ENCODE results near the gene TMEM203.

Gene TMEM203, protein sequence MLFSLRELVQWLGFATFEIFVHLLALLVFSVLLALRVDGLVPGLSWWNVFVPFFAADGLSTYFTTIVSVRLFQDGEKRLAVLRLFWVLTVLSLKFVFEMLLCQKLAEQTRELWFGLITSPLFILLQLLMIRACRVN

DNA sequence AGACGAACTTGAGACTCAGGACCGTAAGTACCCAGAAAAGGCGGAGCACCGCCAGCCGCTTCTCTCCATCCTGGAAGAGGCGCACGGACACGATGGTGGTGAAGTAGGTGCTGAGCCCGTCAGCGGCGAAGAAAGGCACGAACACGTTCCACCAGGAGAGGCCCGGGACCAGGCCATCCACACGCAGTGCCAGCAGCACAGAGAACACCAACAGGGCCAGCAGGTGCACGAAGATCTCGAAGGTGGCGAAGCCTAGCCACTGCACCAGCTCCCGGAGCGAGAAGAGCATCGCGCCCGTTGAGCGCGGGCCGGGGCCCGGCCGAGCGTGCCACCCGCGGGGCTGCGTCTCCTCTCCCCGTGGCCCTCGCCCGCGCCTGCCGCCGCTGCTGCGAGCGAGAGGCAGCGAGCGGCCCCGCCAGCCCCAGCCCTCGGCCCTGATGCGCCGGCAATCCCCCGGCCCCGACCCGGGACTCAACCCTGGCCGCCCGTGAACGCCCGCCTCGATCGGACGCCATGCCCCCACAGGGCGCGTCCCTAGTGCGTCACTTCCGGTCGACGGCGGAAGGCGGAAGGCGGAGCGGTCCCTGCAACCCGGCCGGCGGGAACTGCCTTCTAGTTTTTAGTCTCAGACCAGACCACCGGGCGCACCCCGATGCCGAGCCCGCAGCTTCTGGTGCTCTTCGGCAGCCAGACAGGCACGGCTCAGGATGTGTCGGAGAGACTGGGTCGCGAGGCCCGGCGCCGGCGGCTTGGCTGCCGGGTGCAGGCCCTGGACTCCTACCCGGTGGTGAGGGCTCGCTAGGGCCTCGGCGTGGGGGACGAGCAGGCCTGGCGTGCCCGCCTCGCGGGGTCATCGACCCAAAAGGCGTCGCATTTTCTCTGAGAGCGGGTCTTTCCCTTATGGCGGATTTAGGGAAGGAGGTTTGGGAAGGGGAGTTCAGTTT is at the start of gene TMEM203, which contains the start of gene NDOR1:
Gene TMEM203 (minus strand): TSS at position 523 of the 944 bp plus-strand sequence. CDS start 234 bp downstream, at position 289.
Gene NDOR1 (plus strand): TSS at position 575 of the 944 bp plus-strand sequence. CDS start 78 bp downstream, at position 653.
- no peaks in the 10 kb centered on the region for H3K27me3 ChIP-seq (ENCODE audit: insufficient read depth, low read length)
- peak within 1 kb of the TSS; percentile 49 for H2AFZ ChIP-seq (ENCODE audit: low read depth, low read length)
- H3K9me3 ChIP-seq (ENCODE audit: low read length): no peaks in the 10 kb centered on the region
- H3K4me3 ChIP-seq (ENCODE audit: low read length): peak within 1 kb of the TSS; percentile 76
- H3K4me1 ChIP-seq (ENCODE audit: insufficient read depth, low read length): peaks cover 39% of the 10 kb centered on the region
- H3K36me3 ChIP-seq (ENCODE audit: insufficient read depth, low read length): peaks cover 12% of the 10 kb centered on the region

DNA sequence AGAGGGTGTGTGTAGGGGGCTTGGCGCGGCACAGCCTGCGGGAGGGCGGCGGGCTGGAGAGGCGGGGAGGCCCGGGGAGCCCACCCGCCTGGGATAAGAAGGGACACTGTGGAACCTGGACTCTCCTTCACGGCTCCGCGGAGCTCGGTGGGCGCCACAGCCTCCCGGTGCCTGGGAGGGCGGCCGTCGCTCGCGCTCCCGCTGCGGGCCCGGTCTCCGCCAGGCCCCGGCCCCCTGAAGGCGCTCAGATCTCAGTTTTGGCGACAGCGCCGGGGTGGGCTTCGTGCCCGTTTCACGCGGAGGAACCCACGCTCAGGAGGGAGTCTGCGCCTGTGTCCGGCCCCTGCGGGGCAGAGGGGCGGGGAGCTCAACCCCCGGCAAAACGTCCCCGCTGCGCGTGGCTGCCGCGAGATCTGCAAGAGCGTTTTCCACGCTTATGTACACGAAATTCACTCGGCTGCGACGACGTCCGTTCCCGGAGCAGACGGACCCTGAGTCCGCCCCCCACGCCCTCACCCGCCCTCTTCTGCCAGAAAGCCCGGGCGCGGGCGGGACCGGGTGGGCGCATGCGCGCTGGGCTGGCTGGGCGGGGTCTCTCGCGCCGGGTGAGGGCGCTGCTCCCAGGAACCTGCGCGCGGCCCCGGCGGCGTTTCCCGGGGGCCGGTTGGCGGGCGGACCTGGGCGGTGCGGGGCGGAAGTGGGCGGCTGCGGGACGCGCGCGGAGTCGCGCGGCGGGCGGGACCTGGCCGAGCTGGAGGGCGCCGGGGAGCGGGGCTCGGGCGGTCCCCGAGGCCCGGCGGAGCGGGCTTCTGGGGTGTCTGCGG is 49.4 kb upstream of the TMEM203 start, which contains the start of gene NELFB:
Gene NELFB (plus strand): TSS at position 704 of the 824 bp plus-strand sequence.
- no peaks in the 10 kb centered on the region for H3K27me3 ChIP-seq (ENCODE audit: insufficient read depth, low read length)

DNA sequence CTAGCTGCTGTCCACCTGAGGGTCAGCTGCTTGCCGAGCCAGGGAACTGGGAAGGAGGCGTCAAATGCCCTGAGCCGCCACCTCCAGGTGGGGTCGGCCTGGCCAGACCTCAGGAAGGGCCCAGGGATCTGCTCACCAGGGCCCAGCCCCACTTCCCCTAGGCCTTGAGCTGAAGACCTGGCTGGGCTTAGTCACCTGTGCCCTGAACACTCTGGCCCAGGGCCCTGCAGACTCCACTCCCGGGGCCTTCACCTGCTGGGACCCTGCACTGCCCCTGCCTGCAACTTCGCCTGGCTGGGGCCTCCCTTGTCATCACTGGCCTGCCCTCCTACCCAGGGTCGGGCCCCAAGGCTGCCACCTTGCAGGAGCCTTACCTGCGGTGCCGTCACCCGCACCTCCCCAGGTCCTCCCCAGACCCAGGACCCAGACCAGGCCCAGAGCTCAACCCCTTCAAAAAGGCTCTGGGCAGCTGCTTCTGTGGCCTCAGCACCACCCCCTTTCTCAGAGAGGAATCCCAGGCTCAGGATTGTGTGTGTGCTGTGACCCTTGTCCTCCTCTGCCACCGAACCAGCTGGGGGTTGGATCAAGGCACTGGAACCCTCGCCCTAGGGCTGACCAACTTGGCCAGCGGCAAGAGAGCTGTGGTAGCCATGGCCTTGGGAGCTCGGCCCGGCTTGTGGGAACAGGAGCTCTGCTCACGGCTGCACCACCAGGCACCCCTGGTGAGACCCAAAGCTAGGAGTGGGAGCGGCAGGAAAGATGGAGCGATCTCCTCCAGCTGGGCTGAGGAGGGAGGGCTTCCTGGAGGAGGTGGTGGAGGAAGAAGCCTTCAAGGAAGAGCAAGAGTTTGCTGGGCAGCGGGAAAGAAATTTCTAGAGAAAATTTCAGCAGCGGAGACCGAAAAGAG is 48.5 kb upstream of the TMEM203 start:
- H3K36me3 ChIP-seq (ENCODE audit: insufficient read depth, low read length): peaks cover 15% of the 10 kb centered on the region
- H2AFZ ChIP-seq (ENCODE audit: low read depth, low read length): peak overlapping the region; percentile 52
- no peaks in the 10 kb centered on the region for H3K9me3 ChIP-seq (ENCODE audit: low read length)
- no peaks in the 10 kb centered on the region for H3K27me3 ChIP-seq (ENCODE audit: insufficient read depth, low read length)
- peak overlapping the region; percentile 93 for H3K4me3 ChIP-seq (ENCODE audit: low read length)
- H3K4me1 ChIP-seq (ENCODE audit: insufficient read depth, low read length): peaks cover 40% of the 10 kb centered on the region

More for the DNA sequence above, 49.4 kb upstream of the TMEM203 start, which contains the start of gene NELFB:
- no peaks in the 10 kb centered on the region for H3K9me3 ChIP-seq (ENCODE audit: low read length)
- H3K4me1 ChIP-seq (ENCODE audit: insufficient read depth, low read length): peaks cover 40% of the 10 kb centered on the region
- H3K4me3 ChIP-seq (ENCODE audit: low read length): peak within 1 kb of the TSS; percentile 93
- peaks cover 20% of the 10 kb centered on the region for H3K36me3 ChIP-seq (ENCODE audit: insufficient read depth, low read length)
- H2AFZ ChIP-seq (ENCODE audit: low read depth, low read length): peak within 1 kb of the TSS; percentile 52

DNA sequence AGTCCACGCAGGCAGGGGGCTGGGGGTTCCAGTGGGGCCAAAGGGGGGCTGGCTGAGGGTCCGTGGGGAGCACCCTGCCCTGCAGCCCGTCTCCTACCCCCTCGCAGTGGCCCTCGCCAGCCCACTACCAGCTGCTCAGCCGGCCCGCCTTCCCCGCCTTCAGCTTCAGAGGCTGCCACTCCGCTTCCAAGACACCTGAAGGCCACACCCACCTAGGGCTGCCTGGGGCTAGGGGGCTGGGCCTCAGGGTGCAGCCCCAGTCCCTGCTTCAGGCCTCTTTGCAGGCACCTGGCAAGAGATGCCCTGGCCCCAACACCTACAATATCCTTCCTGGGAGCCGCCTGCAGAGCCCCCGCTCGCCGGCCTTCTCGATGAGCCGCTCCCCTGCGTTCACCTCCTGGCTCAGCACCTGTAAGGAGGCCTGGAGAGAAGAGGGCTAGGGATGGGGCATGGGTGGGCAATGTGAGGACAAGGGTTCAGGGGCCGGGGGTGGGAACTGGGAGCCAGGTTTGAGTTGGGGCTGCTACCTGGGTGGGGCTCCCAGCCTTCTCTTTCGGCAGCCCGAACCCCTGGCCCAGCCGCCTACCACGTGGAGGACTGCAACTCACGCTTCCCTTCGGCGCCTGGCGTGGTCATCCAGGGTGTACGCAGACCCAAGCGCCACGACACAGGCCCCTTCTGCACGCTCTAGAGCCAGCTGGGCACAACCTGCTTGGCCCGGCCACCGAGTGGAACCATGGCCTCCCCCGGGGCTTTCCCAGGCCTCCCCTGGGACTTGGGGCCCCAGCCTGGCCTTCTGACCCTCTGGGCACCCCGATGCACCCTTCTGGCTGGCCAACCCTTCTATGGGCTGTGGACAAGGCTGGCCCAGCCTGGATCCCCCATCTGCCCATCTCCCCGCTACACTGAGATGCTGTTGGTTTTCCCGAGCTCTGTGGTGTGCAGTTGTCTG is 47.4 kb upstream of the TMEM203 start:
- Histone ChIP-seq H2AFZ (ENCODE audit: low read depth, low read length) (no peak overlapping the region), H3K36me3 (ENCODE audit: insufficient read depth, low read length) (peaks cover 9% of the 10 kb centered on the region), H3K4me3 (ENCODE audit: low read length) (no peak overlapping the region), H3K27me3 (ENCODE audit: insufficient read depth, low read length) (no peaks in the 10 kb centered on the region), H3K4me1 (ENCODE audit: insufficient read depth, low read length) (peaks cover 41% of the 10 kb centered on the region), H3K9me3 (ENCODE audit: low read length) (no peaks in the 10 kb centered on the region)

DNA sequence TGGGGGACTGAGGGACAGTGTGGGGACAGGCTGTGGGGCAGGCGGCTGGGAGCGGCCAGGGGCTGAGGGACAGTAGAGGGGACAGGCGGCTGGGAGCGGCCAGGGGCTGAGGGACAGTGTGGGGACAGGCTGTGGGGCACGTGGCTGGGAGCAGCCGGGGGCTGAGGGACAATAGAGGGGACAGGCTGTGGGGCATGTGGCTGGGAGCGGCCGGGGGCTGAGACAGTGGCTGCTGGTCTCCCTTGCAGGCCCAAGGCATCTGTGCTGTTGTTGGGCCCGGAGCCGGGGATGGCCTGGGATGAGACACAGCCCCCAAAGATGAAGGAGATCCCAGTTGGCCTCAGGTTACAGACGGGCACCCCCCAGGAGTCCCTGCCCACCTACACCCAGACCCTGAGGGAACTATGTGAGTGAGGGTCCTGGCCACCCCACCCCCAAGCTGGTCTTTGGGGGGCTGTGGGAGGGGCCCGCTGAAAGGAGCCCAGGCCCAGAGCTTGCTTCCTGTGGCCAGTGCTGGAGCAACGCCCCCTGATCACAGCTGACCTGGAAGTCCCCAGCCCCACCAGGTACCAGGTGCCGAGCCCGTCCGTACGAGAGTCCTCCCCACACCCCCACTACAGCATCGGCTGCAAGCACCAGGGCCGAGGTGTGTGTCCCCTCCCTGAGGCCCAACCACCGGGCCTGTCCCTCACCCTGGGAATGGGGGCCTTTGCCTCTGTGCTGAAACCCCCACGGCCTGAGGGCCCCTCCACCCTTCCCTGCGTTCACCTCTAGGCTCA is 46.2 kb upstream of the TMEM203 start:
- Histone ChIP-seq H2AFZ (ENCODE audit: low read depth, low read length) (no peak overlapping the region), H3K27me3 (ENCODE audit: insufficient read depth, low read length) (no peaks in the 10 kb centered on the region), H3K36me3 (ENCODE audit: insufficient read depth, low read length) (peaks cover 6% of the 10 kb centered on the region), H3K9me3 (ENCODE audit: low read length) (no peaks in the 10 kb centered on the region), H3K4me3 (ENCODE audit: low read length) (no peak overlapping the region), H3K4me1 (ENCODE audit: insufficient read depth, low read length) (peaks cover 46% of the 10 kb centered on the region)

DNA sequence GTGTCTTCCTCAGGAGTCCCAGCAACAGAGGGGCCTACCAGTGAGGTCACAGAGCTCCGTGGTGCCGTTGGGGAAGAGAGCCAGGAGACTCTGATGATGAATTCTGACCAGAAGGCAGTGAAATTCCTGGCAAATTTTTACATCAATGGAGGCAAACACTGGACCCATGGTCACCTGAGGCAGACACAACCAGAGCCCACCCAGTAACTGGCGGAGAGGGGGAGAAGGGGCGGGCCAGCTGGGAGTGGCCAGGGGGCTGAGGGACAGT is 45.7 kb upstream of the TMEM203 start, which contains the start of gene STPG3:
Gene STPG3 (plus strand): TSS at position 93 of the 268 bp plus-strand sequence. CDS start 1 bp downstream, at position 94.
- H3K4me1 ChIP-seq (ENCODE audit: insufficient read depth, low read length): peaks cover 41% of the 10 kb centered on the region
- H3K36me3 ChIP-seq (ENCODE audit: insufficient read depth, low read length): peaks cover 1% of the 10 kb centered on the region
- H3K4me3 ChIP-seq (ENCODE audit: low read length): no peak within 1 kb of the TSS
- no peaks in the 10 kb centered on the region for H3K27me3 ChIP-seq (ENCODE audit: insufficient read depth, low read length)
- H3K9me3 ChIP-seq (ENCODE audit: low read length): no peaks in the 10 kb centered on the region
- H2AFZ ChIP-seq (ENCODE audit: low read depth, low read length): no peak within 1 kb of the TSS

DNA sequence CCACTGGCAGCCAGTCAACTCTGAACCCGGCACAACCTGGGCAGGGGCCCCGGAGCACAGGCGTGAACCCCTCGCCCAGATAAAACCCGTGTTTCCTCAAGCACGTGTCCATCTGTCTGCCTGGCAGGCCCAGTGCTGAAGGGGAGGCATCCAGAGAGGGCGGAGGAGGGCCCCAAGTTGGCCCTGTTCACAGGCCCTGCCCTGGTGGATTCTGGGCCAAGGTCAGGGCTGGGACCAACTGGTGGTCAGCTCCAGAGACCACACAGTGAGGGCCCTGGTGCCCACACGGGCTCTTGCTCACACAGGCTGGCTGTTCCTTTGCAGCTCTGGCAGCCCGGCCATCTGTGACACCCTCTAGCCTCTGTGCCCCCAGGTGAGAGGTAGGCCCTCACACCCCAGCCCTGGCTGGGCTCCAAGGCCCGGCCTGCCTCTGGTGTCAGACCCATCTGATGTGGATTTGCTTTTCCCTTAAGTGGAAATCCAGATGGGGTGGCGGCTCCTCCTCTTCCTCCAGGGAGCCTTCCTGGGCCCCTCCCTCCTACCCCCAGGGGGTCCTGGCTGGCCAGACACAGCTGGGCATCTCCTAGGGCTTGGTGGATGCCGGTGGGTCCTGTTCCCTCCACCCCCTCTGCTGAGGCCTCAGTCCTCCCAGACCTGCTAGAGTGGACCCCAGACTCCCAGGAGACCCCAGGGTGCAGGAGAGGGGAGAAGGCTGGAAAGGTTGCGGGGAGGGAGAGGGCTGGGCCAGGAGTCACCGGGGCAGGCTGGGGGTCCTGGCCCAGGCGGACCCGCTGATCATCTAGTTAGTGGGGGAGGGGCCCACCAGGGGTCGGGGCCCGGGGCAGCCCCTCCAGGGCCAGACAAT is 45.1 kb upstream of the TMEM203 start:
- Histone ChIP-seq H3K36me3 (ENCODE audit: insufficient read depth, low read length) (no peaks in the 10 kb centered on the region), H3K9me3 (ENCODE audit: low read length) (no peaks in the 10 kb centered on the region), H3K27me3 (ENCODE audit: insufficient read depth, low read length) (no peaks in the 10 kb centered on the region), H2AFZ (ENCODE audit: low read depth, low read length) (no peak overlapping the region), H3K4me1 (ENCODE audit: insufficient read depth, low read length) (peaks cover 36% of the 10 kb centered on the region), H3K4me3 (ENCODE audit: low read length) (no peak overlapping the region)

DNA sequence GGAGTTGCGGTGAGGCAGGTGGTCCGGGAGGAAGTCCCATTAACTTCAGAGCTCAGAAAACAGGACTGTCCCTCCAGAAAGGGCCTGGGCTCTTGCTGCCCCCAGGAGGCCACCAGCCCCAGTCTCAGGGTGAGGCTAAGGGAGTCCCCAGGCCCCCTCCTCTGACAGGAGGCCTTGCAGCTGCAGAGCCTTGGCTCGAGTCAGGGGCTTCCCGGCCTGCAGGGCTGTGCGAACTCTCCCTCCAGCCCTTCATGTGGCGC is 42.4 kb upstream of the TMEM203 start:
- Histone ChIP-seq H3K4me3 (ENCODE audit: low read length) (no peak overlapping the region), H3K4me1 (ENCODE audit: insufficient read depth, low read length) (peaks cover 29% of the 10 kb centered on the region)

DNA sequence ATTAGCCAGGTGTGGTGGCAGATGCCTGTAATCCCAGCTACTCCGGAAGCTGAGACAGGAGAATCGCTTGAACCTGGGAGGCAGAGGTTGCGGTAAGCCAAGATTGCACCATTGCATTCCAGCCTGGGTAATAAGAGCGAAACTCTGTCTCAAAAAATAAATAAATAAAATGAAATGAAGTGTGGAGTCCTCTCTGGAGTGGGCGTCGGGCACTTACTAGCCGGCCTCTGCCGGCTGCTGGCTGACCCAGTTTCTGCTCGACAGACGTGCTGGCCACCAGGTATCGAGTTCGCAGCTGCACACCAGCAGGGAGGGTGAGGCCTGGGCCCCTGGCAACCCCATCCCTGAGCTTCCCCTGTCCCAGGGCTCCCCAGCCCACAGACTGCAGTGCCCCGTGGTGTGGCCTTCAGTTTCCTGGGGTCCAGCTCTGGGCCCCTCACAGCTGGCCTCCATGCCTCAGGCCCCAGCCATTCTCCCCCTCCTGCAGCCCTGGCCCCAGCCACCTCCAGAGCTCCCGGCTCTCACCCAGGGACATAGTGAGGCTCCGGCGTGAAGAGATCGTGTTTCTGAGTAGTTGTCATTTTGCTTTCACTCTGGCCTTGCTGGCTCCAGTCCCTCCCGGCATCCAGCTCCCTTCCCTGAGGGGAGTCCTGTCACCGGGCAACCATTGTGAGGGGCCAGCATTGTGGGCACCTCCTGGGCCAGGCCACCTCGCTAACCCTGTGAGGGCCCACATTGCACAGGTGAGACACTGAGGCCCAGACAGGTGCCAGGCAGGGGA is 41.9 kb upstream of the TMEM203 start:
- no peak overlapping the region for H2AFZ ChIP-seq (ENCODE audit: low read depth, low read length)
- H3K9me3 ChIP-seq (ENCODE audit: low read length): no peaks in the 10 kb centered on the region
- peaks cover 34% of the 10 kb centered on the region for H3K4me1 ChIP-seq (ENCODE audit: insufficient read depth, low read length)
- H3K4me3 ChIP-seq (ENCODE audit: low read length): no peak overlapping the region
- H3K27me3 ChIP-seq (ENCODE audit: insufficient read depth, low read length): no peaks in the 10 kb centered on the region
- H3K36me3 ChIP-seq (ENCODE audit: insufficient read depth, low read length): peaks cover 17% of the 10 kb centered on the region

More for the DNA sequence above, 42.4 kb upstream of the TMEM203 start:
- Histone ChIP-seq H3K9me3 (ENCODE audit: low read length) (no peaks in the 10 kb centered on the region), H3K27me3 (ENCODE audit: insufficient read depth, low read length) (no peaks in the 10 kb centered on the region), H3K36me3 (ENCODE audit: insufficient read depth, low read length) (peaks cover 11% of the 10 kb centered on the region), H2AFZ (ENCODE audit: low read depth, low read length) (no peak overlapping the region)
